ENCODE results near the gene FDXR.
A peak's percentile ranks its signal among the peaks of the same experiment; 100 is the strongest.

FDXR gene

GRCh38 chr17:74821655-74822334 lies 51.0 kb downstream of the FDXR start:
- peaks cover 15% of the 10 kb centered on the region for H3K36me3 Mint-ChIP-seq
- H3K4me3 Mint-ChIP-seq: no peak overlapping the region
- H3K27ac Mint-ChIP-seq: no peak overlapping the region
- no peaks in the 10 kb centered on the region for H3K9me3 Mint-ChIP-seq
- CTCF ChIA-PET: interaction anchor here (1.2 kb wide), 1 partner anchor 30 kb away, joined by 3 read pairs; no protein-coding TSS in a partner anchor
- H3K4me1 Mint-ChIP-seq: no peaks in the 10 kb centered on the region
- no peaks in the 10 kb centered on the region for H3K27me3 Mint-ChIP-seq
- no peak for DNase-seq

GRCh38 chr17:74819801-74820436 lies 52.9 kb downstream of the FDXR start:
- Mint-ChIP-seq H3K27me3 (no peaks in the 10 kb centered on the region), H3K9me3 (no peaks in the 10 kb centered on the region), H3K4me1 (peaks cover 4% of the 10 kb centered on the region), H3K36me3 (peaks cover 15% of the 10 kb centered on the region), H3K4me3 (no peak overlapping the region), H3K27ac (no peak overlapping the region)
- CTCF ChIA-PET: no interaction called here
- no peak for DNase-seq

DNA sequence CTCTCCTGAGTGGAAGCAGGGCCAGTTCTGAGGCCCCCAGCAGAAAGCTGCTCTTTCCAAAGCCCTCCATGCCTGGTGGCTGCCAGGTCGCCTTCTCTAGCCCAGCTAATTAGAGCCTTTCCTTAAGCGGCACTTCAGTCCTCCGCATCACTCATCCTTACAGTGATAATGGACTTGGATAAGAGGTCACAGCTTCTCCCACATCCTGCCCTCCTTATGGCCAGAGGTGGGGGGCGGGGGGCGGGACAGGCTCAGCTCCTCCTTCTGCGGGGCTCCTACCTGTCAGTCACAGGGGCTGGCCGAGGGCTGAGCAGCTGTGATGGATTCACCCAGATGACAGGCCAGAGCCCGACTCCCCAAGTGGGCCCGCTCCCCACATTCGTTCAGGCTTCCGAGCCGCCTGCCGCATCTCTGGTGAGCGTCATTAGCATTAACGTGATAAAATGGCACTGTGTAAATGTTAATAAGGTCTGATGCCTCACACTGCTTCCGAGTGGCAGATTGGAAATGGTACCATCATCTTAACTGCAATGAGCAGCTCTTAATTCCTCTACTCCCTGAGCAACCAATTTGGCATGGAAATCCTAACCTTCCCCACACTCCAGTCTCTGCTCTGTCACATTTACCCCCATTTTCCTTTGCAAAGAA lies 54.4 kb downstream of the FDXR start:
- CTCF ChIA-PET: interaction anchor here (2.6 kb wide), 1 partner anchor 44 kb away, joined by 11 read pairs; no protein-coding TSS in a partner anchor
- Mint-ChIP-seq H3K4me3 (no peak overlapping the region), H3K9me3 (no peaks in the 10 kb centered on the region), H3K4me1 (peaks cover 7% of the 10 kb centered on the region), H3K27me3 (no peaks in the 10 kb centered on the region), H3K36me3 (peaks cover 20% of the 10 kb centered on the region), H3K27ac (no peak overlapping the region)
- no peak for DNase-seq

GRCh38 chr17:74816905-74817620 lies 55.7 kb downstream of the FDXR start:
- CTCF ChIA-PET: interaction anchor here (0.7 to 2.6 kb wide), 2 partner anchors 26 to 45 kb away, joined by 3 to 11 read pairs; no protein-coding TSS in a partner anchor
- Mint-ChIP-seq H3K4me3 (no peak overlapping the region), H3K36me3 (peaks cover 20% of the 10 kb centered on the region), H3K9me3 (no peaks in the 10 kb centered on the region), H3K27ac (no peak overlapping the region), H3K27me3 (no peaks in the 10 kb centered on the region), H3K4me1 (peaks cover 7% of the 10 kb centered on the region)
- DNase-seq: no peak

DNA sequence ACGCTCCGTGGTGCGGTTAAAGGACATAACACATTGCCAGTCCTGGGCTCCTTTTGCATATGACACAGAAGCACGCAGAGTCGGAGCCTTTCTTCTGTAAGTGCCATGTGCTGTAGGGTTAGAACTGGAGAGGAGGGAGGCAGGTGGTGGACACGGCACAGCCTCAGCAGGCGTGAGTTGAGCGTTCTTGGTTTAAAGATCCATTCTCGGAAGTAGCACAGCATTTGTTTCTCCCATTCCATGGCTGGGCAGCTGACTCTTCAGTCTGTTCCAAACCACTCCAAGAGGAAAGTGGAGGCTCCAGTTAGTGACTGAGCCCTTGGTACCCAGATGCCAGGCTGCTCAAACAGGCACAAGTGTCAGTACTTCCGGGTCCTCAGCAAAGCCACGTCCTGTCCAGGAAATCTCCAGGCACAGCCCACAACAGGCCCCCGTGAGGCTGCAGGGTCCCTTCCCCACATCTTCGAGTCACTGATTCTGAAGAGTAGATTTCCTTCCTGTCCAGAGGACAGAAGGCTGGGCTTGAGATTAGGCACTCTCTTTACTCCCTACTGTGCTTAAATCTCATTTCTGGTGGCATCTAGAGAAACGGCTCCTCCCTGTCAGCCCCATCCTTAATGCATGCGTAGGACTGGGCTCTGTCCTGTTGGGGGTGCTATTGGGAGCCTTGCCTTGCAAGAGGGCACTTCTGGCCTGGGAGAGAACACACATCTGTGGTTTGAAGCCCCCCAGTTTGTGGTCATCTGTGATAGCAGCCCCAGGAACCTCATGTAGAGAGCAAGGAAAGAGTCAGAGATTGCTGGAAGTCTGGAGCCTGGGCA lies 57.0 kb downstream of the FDXR start:
- H3K27me3 Mint-ChIP-seq: no peaks in the 10 kb centered on the region
- H3K4me1 Mint-ChIP-seq: peaks cover 7% of the 10 kb centered on the region
- CTCF ChIA-PET: interaction anchor here (0.7 to 2.6 kb wide), 2 partner anchors 24 to 47 kb away, joined by 3 to 11 read pairs; no protein-coding TSS in a partner anchor
- DNase-seq: no peak
- H3K9me3 Mint-ChIP-seq: no peaks in the 10 kb centered on the region
- no peak overlapping the region for H3K27ac Mint-ChIP-seq
- H3K36me3 Mint-ChIP-seq: peaks cover 19% of the 10 kb centered on the region
- H3K4me3 Mint-ChIP-seq: no peak overlapping the region

GRCh38 chr17:74815067-74815466 lies 57.7 kb downstream of the FDXR start:
- Mint-ChIP-seq H3K36me3 (peaks cover 17% of the 10 kb centered on the region), H3K27me3 (no peaks in the 10 kb centered on the region), H3K4me1 (peaks cover 7% of the 10 kb centered on the region), H3K4me3 (no peak overlapping the region), H3K27ac (no peak overlapping the region), H3K9me3 (no peaks in the 10 kb centered on the region)
- no peak for DNase-seq
- CTCF ChIA-PET: no interaction called here

DNA sequence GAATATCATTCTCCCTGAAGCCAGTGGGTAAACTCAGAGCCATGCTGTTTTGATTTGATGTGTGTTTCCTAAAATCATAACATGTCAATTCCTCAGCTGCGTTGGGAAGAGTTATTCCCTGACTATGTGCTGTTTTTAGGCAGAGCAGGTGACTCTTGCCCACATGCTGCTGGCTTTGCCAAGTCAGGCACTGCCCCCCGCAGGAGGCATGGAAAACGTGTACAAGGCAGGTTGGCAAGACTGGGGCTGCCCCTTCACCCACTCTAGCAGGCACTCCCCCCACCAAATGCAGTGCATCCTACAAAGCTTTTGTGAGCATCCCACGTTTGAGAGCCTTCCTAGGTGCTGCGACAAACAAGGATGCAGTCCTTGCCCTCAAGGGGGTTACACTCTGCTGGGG lies 58.3 kb downstream of the FDXR start:
- CTCF ChIA-PET: interaction anchor here (1.0 kb wide), 1 partner anchor 23 kb away, joined by 3 read pairs; no protein-coding TSS in a partner anchor
- H3K27me3 Mint-ChIP-seq: no peaks in the 10 kb centered on the region

More for the DNA sequence above, 58.3 kb downstream of the FDXR start:
- Mint-ChIP-seq H3K36me3 (peaks cover 14% of the 10 kb centered on the region), H3K9me3 (no peaks in the 10 kb centered on the region), H3K4me3 (no peak overlapping the region), H3K27ac (no peak overlapping the region), H3K4me1 (peaks cover 7% of the 10 kb centered on the region)
- peak; percentile 34 for DNase-seq

Measured in activated naive CD4-positive, alpha-beta T cell treated with anti-CD3 and anti-CD28 coated beads, Interleukin-2, amount 10 ng/mL, durations not matched to agents 7 days and 5 days (primary cell).